CD4-positive, alpha-beta T cell treated with Interleukin-6 for 4 hours (primary cell): ENCODE results near the gene RNF207.
A peak's percentile ranks its signal among the peaks of the same experiment; 100 is the strongest.

Experiments used
- DNase-seq: peaks from one replicate; pipeline ENCODE4 v3.0.0-alpha.2; 2020; ENCODE audit warnings: mixed read lengths

Gene RNF207

GRCh38 chr1:6175411-6175828 is 30.5 kb upstream of the RNF207 start:
- no peak for DNase-seq

GRCh38 chr1:6176779-6177178 is 29.1 kb upstream of the RNF207 start:
- no peak for DNase-seq

GRCh38 chr1:6177681-6178380 is 28.1 kb upstream of the RNF207 start:
- no peak for DNase-seq

GRCh38 chr1:6178751-6179563 is 27.0 kb upstream of the RNF207 start:
- no peak for DNase-seq

- DNase-seq = no peak
These were observed 26.2 kb upstream of the RNF207 start for GRCh38 chr1:6179564-6180175.

GRCh38 chr1:6180268-6180706 is 25.6 kb upstream of the RNF207 start, which contains the start of gene CHD5:
Gene CHD5, minus strand, starts transcription at chr1:6180321. Its CDS starts 298 bp downstream, at chr1:6180023.
- no peak for DNase-seq

- DNase-seq = no peak
These were observed 25.1 kb upstream of the RNF207 start for GRCh38 chr1:6180707-6181311.

- no peak for DNase-seq
These were observed 24.6 kb upstream of the RNF207 start for GRCh38 chr1:6181347-6181770.

GRCh38 chr1:6183520-6183989 is 22.4 kb upstream of the RNF207 start:
- no peak for DNase-seq

- DNase-seq = no peak
These were observed 21.7 kb upstream of the RNF207 start for GRCh38 chr1:6184083-6184783.

GRCh38 chr1:6185151-6185550 is 20.8 kb upstream of the RNF207 start:
- DNase-seq = no peak

- peak; percentile 31 for DNase-seq
These were observed 20.1 kb upstream of the RNF207 start for GRCh38 chr1:6185635-6186382.

GRCh38 chr1:6188466-6188865 is 17.5 kb upstream of the RNF207 start:
- DNase-seq = no peak

- no peak for DNase-seq
These were observed 14.0 kb upstream of the RNF207 start for GRCh38 chr1:6191968-6192367.

- DNase-seq = no peak
These were observed 8.0 kb upstream of the RNF207 start for GRCh38 chr1:6197746-6198427.

- DNase-seq = peak; percentile 33
These were observed 7.1 kb upstream of the RNF207 start for GRCh38 chr1:6198646-6199297.

- peak; percentile 99 for DNase-seq
These were observed 6.4 kb upstream of the RNF207 start, which contains the start of gene RPL22 for GRCh38 chr1:6199298-6200187. Gene RPL22, minus strand, starts transcription at chr1:6199595. Its CDS starts 22 bp downstream, at chr1:6199573.

- DNase-seq = no peak
These were observed 5.6 kb upstream of the RNF207 start for GRCh38 chr1:6200188-6200809.

- DNase-seq = no peak
These were observed 3.7 kb upstream of the RNF207 start for GRCh38 chr1:6202256-6202655.
